Hepatocyte (in vitro differentiated cells): ENCODE results near the gene MYOF.

ENCODE experiments used
- EZH2 ChIP-seq: fragments of 200-600 bp; sonication (generic); IDR thresholded peaks from 2 replicates; pipeline ENCODE4 v1.6.1; 2016; ENCODE audit warnings: antibody characterized with exemption, mild to moderate bottlenecking, borderline replicate concordance
- TF ChIP-seq, protein P1 (sequence below): fragments of 200-600 bp; sonication (generic); IDR thresholded peaks from 2 replicates; pipeline ENCODE4 v1.5.1; 2016; ENCODE audit warnings: antibody characterized with exemption, mild to moderate bottlenecking; ENCODE audit not compliant: poor library complexity

DNA sequence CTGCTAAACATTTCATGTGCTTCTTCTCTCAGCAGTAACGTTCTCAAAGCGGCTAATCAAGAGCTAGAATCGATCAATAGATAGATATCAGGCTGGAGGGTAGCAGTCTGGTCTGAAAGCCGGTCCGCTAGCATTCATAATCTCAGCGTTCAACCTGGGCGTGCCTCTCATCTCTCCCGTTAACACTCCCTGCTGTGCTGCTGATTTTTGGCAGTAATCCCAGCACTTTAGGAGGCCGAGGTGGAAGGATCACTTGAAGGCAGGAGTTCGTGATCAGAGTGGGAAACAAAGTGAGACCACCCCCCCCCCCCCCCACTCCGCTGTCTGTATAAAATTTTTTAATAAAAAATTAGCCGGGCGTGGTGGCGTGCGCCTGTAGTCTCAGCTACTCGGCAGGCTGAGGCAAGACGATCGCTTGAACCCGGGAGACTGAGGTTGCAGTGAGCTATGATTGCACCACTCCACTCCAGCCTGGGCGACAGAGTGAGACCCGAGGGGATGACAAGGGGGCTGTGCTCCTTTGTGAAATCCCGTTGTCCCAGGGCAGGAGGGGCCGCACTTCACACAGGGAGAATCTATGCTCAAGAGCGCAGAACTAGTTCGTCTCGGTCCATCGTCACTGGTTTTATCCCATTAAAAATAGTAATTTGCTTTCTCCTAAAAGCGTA is 13.7 kb upstream of the MYOF start:
- TF ChIP-seq, protein P1, sequence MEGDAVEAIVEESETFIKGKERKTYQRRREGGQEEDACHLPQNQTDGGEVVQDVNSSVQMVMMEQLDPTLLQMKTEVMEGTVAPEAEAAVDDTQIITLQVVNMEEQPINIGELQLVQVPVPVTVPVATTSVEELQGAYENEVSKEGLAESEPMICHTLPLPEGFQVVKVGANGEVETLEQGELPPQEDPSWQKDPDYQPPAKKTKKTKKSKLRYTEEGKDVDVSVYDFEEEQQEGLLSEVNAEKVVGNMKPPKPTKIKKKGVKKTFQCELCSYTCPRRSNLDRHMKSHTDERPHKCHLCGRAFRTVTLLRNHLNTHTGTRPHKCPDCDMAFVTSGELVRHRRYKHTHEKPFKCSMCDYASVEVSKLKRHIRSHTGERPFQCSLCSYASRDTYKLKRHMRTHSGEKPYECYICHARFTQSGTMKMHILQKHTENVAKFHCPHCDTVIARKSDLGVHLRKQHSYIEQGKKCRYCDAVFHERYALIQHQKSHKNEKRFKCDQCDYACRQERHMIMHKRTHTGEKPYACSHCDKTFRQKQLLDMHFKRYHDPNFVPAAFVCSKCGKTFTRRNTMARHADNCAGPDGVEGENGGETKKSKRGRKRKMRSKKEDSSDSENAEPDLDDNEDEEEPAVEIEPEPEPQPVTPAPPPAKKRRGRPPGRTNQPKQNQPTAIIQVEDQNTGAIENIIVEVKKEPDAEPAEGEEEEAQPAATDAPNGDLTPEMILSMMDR: no peak
- TF ChIP-seq EZH2: no peak
